Neural cell (in vitro differentiated cells): ENCODE data around the gene LTBP4. TPM values are rescaled to one million over a fixed set of nuclear protein-coding genes. Genes with fewer than 3 reads are reported as not detected.

Source experiments
- H2AFZ ChIP-seq: fragments of 200-600, 300-800 bp; sonication (generic), shearing (Covaris generic); 2 replicates; pipeline ENCODE4 v1.6.0; 2014; ENCODE audit warnings: low read depth, mild to moderate bottlenecking, antibody characterized with exemption, low read length, moderate library complexity
- H3F3A ChIP-seq: fragments of 200-600 bp; shearing (Covaris generic); 2 replicates; pipeline ENCODE4 v1.6.1; 2016; ENCODE audit warnings: mild to moderate bottlenecking, moderate library complexity, mixed read lengths, antibody characterized with exemption, low read length; ENCODE audit not compliant: insufficient read depth, poor library complexity, severe bottlenecking
- H3K27ac ChIP-seq: fragments of 200-600, 300-800 bp; sonication (generic), shearing (Covaris generic); 2 replicates; pipeline ENCODE4 v1.5.1; 2014; ENCODE audit warnings: mild to moderate bottlenecking, low read length, moderate library complexity
- H3K27me3 ChIP-seq: fragments of 300-800, 200-600 bp; sonication (generic), shearing (Covaris generic); 2 replicates; pipeline ENCODE4 v1.6.0; 2014; ENCODE audit warnings: mild to moderate bottlenecking, low read depth, low read length, moderate library complexity; ENCODE audit not compliant: insufficient read depth
- H3K36me3 ChIP-seq: fragments of 300-800, 200-600 bp; sonication (generic), shearing (Covaris generic); 2 replicates; pipeline ENCODE4 v1.5.1; 2014; ENCODE audit warnings: mild to moderate bottlenecking, antibody characterized with exemption, low read length, moderate library complexity; ENCODE audit not compliant: insufficient read depth
- H3K4me2 ChIP-seq: fragments of 300-800, 200-600 bp; sonication (generic), shearing (Covaris generic); 2 replicates; pipeline ENCODE4 v1.6.0; 2014; ENCODE audit warnings: mild to moderate bottlenecking, low read length
- H3K4me3 ChIP-seq: fragments of 300-800, 200-600 bp; sonication (generic), shearing (Covaris generic); 2 replicates; pipeline ENCODE4 v1.5.1; 2014; ENCODE audit warnings: mild to moderate bottlenecking, low read length, moderate library complexity
- H3K79me2 ChIP-seq: fragments of 200-600 bp; shearing (Covaris generic); replicated peaks from 2 replicates; pipeline ENCODE4 v1.6.0; 2014; ENCODE audit warnings: mild to moderate bottlenecking, low read length, moderate library complexity; ENCODE audit not compliant: insufficient read depth
- H3K9ac ChIP-seq: fragments of 300-800, 200-600 bp; sonication (generic), shearing (Covaris generic); 2 replicates; pipeline ENCODE4 v1.6.1; 2016; ENCODE audit warnings: mild to moderate bottlenecking, low read length, mixed read lengths
- H3K9me2 ChIP-seq: fragments of 200-600 bp; shearing (Covaris generic); 2 replicates; pipeline ENCODE4 v1.6.1; 2016; ENCODE audit warnings: mild to moderate bottlenecking, low read length, mixed read lengths; ENCODE audit not compliant: insufficient read depth
- H3K9me3 ChIP-seq: fragments of 200-600, 300-800 bp; sonication (generic), shearing (Covaris generic); 2 replicates; pipeline ENCODE4 v1.6.1; 2016; ENCODE audit warnings: mild to moderate bottlenecking, mixed run types, low read length, moderate library complexity, mixed read lengths
- H4K20me1 ChIP-seq: fragments of 200-600 bp; shearing (Covaris generic); 2 replicates; pipeline ENCODE4 v1.6.1; 2016; ENCODE audit warnings: mild to moderate bottlenecking, mixed run types; ENCODE audit not compliant: insufficient read depth
- CTCF ChIP-seq: fragments of 450-650 bp; IDR thresholded peaks from 2 replicates; pipeline ENCODE4 v1.5.1; 2014; ENCODE audit warnings: antibody characterized with exemption, mild to moderate bottlenecking, moderate library complexity; ENCODE audit not compliant: poor library complexity, severe bottlenecking
- EP300 ChIP-seq: fragments of 450-650 bp; conservative IDR thresholded peaks from 2 replicates; pipeline ENCODE4 v1.6.1; 2014; ENCODE audit warnings: antibody characterized with exemption, mild to moderate bottlenecking, moderate library complexity; ENCODE audit not compliant: poor library complexity, severe bottlenecking
- EZH2 ChIP-seq: fragments of 200-600, 300-800 bp; shearing (Covaris generic), sonication (generic); IDR thresholded peaks from 2 replicates; pipeline ENCODE4 v1.6.1; 2014; ENCODE audit warnings: antibody characterized with exemption, low read length, borderline replicate concordance, mild to moderate bottlenecking; ENCODE audit not compliant: insufficient read depth, poor library complexity, severe bottlenecking
- MXI1 ChIP-seq: fragments of 450-650 bp; conservative IDR thresholded peaks from 2 replicates; pipeline ENCODE4 v1.6.1; 2014; ENCODE audit warnings: antibody characterized with exemption, mild to moderate bottlenecking; ENCODE audit not compliant: poor library complexity, severe bottlenecking
- POLR2AphosphoS5 ChIP-seq: IDR thresholded peaks from 2 replicates; pipeline ENCODE4 v1.6.1; 2012
- RAD21 ChIP-seq: fragments of 450-650 bp; conservative IDR thresholded peaks from 2 replicates; pipeline ENCODE4 v1.6.1; 2014; ENCODE audit warnings: antibody characterized with exemption, mild to moderate bottlenecking, moderate library complexity
- REST ChIP-seq: IDR thresholded peaks from 2 replicates; pipeline ENCODE4 v1.6.1; 2012; ENCODE audit warnings: borderline replicate concordance
- SMC3 ChIP-seq: fragments of 450-650 bp; conservative IDR thresholded peaks from 2 replicates; pipeline ENCODE4 v1.6.1; 2014; ENCODE audit warnings: antibody characterized with exemption, mild to moderate bottlenecking, moderate library complexity; ENCODE audit not compliant: poor library complexity
- TAF1 ChIP-seq: IDR thresholded peaks from 2 replicates; pipeline ENCODE4 v1.6.1; 2012; ENCODE audit warnings: low read depth
- polyA plus RNA-seq: library from polyadenylated mRNA; depleted of rRNA; stranded (reverse); fragments of >200 nt; gene quantifications from 2 replicates; pipeline ENCODE4 v1.2.3, GENCODE V29; 2014

LTBP4 gene
- polyA plus RNA-seq, 1 donor from 2014 or later = 55.6 TPM

GRCh38 chr19:40585241-40585981, 15.8 kb upstream of the LTBP4 start:
- no peaks in the 10 kb centered on the region for H3K36me3 ChIP-seq
- H3K9ac ChIP-seq = no peak overlapping the region

GRCh38 chr19:40585982-40586422, 15.2 kb upstream of the LTBP4 start:
- H3K27ac ChIP-seq = no peak overlapping the region
- H3K4me3 ChIP-seq = no peak overlapping the region
- no peak overlapping the region for H2AFZ ChIP-seq
- H3K9me2 ChIP-seq = no peaks in the 10 kb centered on the region
- no peak overlapping the region for H3K4me2 ChIP-seq
- no peaks in the 10 kb centered on the region for H4K20me1 ChIP-seq
- no peaks in the 10 kb centered on the region for H3K36me3 ChIP-seq
- no peaks in the 10 kb centered on the region for H3K9me3 ChIP-seq
- no peaks in the 10 kb centered on the region for H3F3A ChIP-seq
- H3K9ac ChIP-seq = no peak overlapping the region
- H3K27me3 ChIP-seq = no peaks in the 10 kb centered on the region
- H3K79me2 ChIP-seq = no peaks in the 10 kb centered on the region
- TF ChIP-seq SMC3 (no peak), EZH2 (no peak), RAD21 (no peak), CTCF (no peak), EP300 (no peak), TAF1 (no peak), POLR2AphosphoS5 (no peak)

More at GRCh38 chr19:40585241-40585981, 15.8 kb upstream of the LTBP4 start:
- Histone ChIP-seq H3K9me3 (no peaks in the 10 kb centered on the region), H3K4me2 (no peak overlapping the region), H2AFZ (no peak overlapping the region), H3K27ac (no peak overlapping the region), H3F3A (no peaks in the 10 kb centered on the region), H3K9me2 (no peaks in the 10 kb centered on the region), H3K4me3 (no peak overlapping the region), H3K79me2 (no peaks in the 10 kb centered on the region), H3K27me3 (no peaks in the 10 kb centered on the region), H4K20me1 (no peaks in the 10 kb centered on the region)
- TF ChIP-seq SMC3 (no peak), EP300 (no peak), RAD21 (no peak), REST (no peak), MXI1 (no peak), CTCF (no peak), POLR2AphosphoS5 (no peak)
